MG63 (cell line): ENCODE data around the gene FBN1. TPM values are rescaled to one million over a fixed set of nuclear protein-coding genes. Genes with fewer than 3 reads are reported as not detected.

Experiments
- DNase-seq: peaks from one replicate; pipeline ENCODE4 v3.0.0-alpha.2; 2020
- H3K27me3 ChIP-seq: fragments of 250-450 bp; sonication (Bioruptor Pico); 2 replicates; pipeline ENCODE4 v1.5.1; 2020; ENCODE audit warnings: mild to moderate bottlenecking, moderate library complexity
- H3K36me3 ChIP-seq: fragments of 250-450 bp; sonication (Bioruptor Pico); 2 replicates; pipeline ENCODE4 v1.5.1; 2020; ENCODE audit warnings: mild to moderate bottlenecking, moderate library complexity
- H3K4me3 ChIP-seq: fragments of 250-450 bp; sonication (Bioruptor Pico); 2 replicates; pipeline ENCODE4 v1.5.1; 2020; ENCODE audit warnings: mild to moderate bottlenecking, moderate library complexity
- H3K9me3 ChIP-seq: fragments of 250-450 bp; sonication (Bioruptor Pico); 2 replicates; pipeline ENCODE4 v1.5.1; 2020; ENCODE audit warnings: mild to moderate bottlenecking, moderate library complexity
- total RNA-seq: library from RNA; depleted of rRNA; stranded (reverse); fragments of >200 nt; shearing (Covaris generic); gene quantifications from 2 replicates; pipeline ENCODE4 v1.2.3, GENCODE V29; 2014; ENCODE audit warnings: low replicate concordance

The FBN1 gene
- total RNA-seq, 1 experiment from 2014 or later = 179 TPM

GRCh38 chr15:48664436-48664835, 18.9 kb upstream of the FBN1 start:
- no peaks in the 10 kb centered on the region for H3K27me3 ChIP-seq
- H3K36me3 ChIP-seq = no peaks in the 10 kb centered on the region
- peaks cover 1% of the 10 kb centered on the region; the same call in 1 of the 2 replicates for H3K9me3 ChIP-seq
- H3K4me3 ChIP-seq = no peak overlapping the region
- DNase-seq = no peak

GRCh38 chr15:48657950-48658591, 12.6 kb upstream of the FBN1 start:
- no peak overlapping the region for H3K4me3 ChIP-seq
- H3K36me3 ChIP-seq = no peaks in the 10 kb centered on the region
- no peaks in the 10 kb centered on the region for H3K27me3 ChIP-seq
- H3K9me3 ChIP-seq = no peaks in the 10 kb centered on the region
- DNase-seq = no peak

- no peak for DNase-seq
These were observed 9.3 kb upstream of the FBN1 start for GRCh38 chr15:48654801-48655200.

GRCh38 chr15:48653913-48654670, 8.6 kb upstream of the FBN1 start:
- Histone ChIP-seq H3K4me3 (no peak overlapping the region), H3K27me3 (no peaks in the 10 kb centered on the region), H3K36me3 (no peaks in the 10 kb centered on the region), H3K9me3 (no peaks in the 10 kb centered on the region)
- DNase-seq = no peak

More at GRCh38 chr15:48654801-48655200, 9.3 kb upstream of the FBN1 start:
- no peak overlapping the region for H3K4me3 ChIP-seq
- no peaks in the 10 kb centered on the region for H3K36me3 ChIP-seq
- H3K27me3 ChIP-seq = no peaks in the 10 kb centered on the region
- H3K9me3 ChIP-seq = no peaks in the 10 kb centered on the region

- no peak for DNase-seq
- no peaks in the 10 kb centered on the region for H3K36me3 ChIP-seq
- H3K4me3 ChIP-seq = no peak overlapping the region
- H3K9me3 ChIP-seq = no peaks in the 10 kb centered on the region
- no peaks in the 10 kb centered on the region for H3K27me3 ChIP-seq
These were observed 7.7 kb upstream of the FBN1 start for GRCh38 chr15:48653216-48653615.

- Histone ChIP-seq H3K27me3 (no peaks in the 10 kb centered on the region), H3K36me3 (no peaks in the 10 kb centered on the region), H3K4me3 (no peak overlapping the region), H3K9me3 (no peaks in the 10 kb centered on the region)
- DNase-seq = no peak
These were observed 7.1 kb upstream of the FBN1 start for GRCh38 chr15:48652510-48653076.

GRCh38 chr15:48650931-48651330, 5.4 kb upstream of the FBN1 start:
- DNase-seq = no peak
- Histone ChIP-seq H3K4me3 (no peak overlapping the region), H3K9me3 (no peaks in the 10 kb centered on the region), H3K27me3 (no peaks in the 10 kb centered on the region), H3K36me3 (no peaks in the 10 kb centered on the region)

- peaks cover 14% of the 10 kb centered on the region for H3K36me3 ChIP-seq
- no peak overlapping the region for H3K4me3 ChIP-seq
- no peaks in the 10 kb centered on the region for H3K9me3 ChIP-seq
- no peaks in the 10 kb centered on the region for H3K27me3 ChIP-seq
- DNase-seq = peak; percentile 50
These were observed 2.5 kb upstream of the FBN1 start for GRCh38 chr15:48647962-48648361.

- H3K4me3 ChIP-seq = peak overlapping the region; percentile 89
- H3K9me3 ChIP-seq = no peaks in the 10 kb centered on the region
- no peaks in the 10 kb centered on the region for H3K27me3 ChIP-seq
- peaks cover 31% of the 10 kb centered on the region for H3K36me3 ChIP-seq
- DNase-seq = no peak
These were observed 822 bp upstream of the FBN1 start for GRCh38 chr15:48646331-48646730.

GRCh38 chr15:48644827-48645557, 517 bp downstream of the FBN1 start:
- no peaks in the 10 kb centered on the region for H3K27me3 ChIP-seq
- H3K4me3 ChIP-seq = peak overlapping the region; percentile 89
- peaks cover 44% of the 10 kb centered on the region for H3K36me3 ChIP-seq
- DNase-seq = peak; percentile 75
- no peaks in the 10 kb centered on the region for H3K9me3 ChIP-seq

GRCh38 chr15:48644467-48644826, 1.1 kb downstream of the FBN1 start:
- peak overlapping the region; percentile 89 for H3K4me3 ChIP-seq
- peaks cover 48% of the 10 kb centered on the region for H3K36me3 ChIP-seq
- DNase-seq = peak; percentile 58
- no peaks in the 10 kb centered on the region for H3K9me3 ChIP-seq
- no peaks in the 10 kb centered on the region for H3K27me3 ChIP-seq

- Histone ChIP-seq H3K36me3 (peaks cover 53% of the 10 kb centered on the region), H3K9me3 (no peaks in the 10 kb centered on the region), H3K27me3 (no peaks in the 10 kb centered on the region), H3K4me3 (peak overlapping the region; percentile 89)
- no peak for DNase-seq
These were observed 1.6 kb downstream of the FBN1 start for GRCh38 chr15:48643776-48644466.

GRCh38 chr15:48643206-48643605, 2.3 kb downstream of the FBN1 start:
- peak overlapping the region; percentile 89 for H3K4me3 ChIP-seq
- H3K36me3 ChIP-seq = peaks cover 60% of the 10 kb centered on the region
- no peaks in the 10 kb centered on the region for H3K27me3 ChIP-seq
- H3K9me3 ChIP-seq = no peaks in the 10 kb centered on the region
- DNase-seq = no peak

- Histone ChIP-seq H3K4me3 (peak overlapping the region; percentile 89), H3K9me3 (no peaks in the 10 kb centered on the region), H3K27me3 (no peaks in the 10 kb centered on the region), H3K36me3 (peaks cover 64% of the 10 kb centered on the region)
- no peak for DNase-seq
These were observed 2.7 kb downstream of the FBN1 start for GRCh38 chr15:48642795-48643194.

GRCh38 chr15:48641416-48641815, 4.1 kb downstream of the FBN1 start:
- peak overlapping the region; percentile 89 for H3K4me3 ChIP-seq
- no peaks in the 10 kb centered on the region for H3K27me3 ChIP-seq
- DNase-seq = peak; percentile 33
- peaks cover 78% of the 10 kb centered on the region for H3K36me3 ChIP-seq
- H3K9me3 ChIP-seq = no peaks in the 10 kb centered on the region

GRCh38 chr15:48638963-48639362, 6.5 kb downstream of the FBN1 start:
- Histone ChIP-seq H3K4me3 (no peak overlapping the region), H3K9me3 (no peaks in the 10 kb centered on the region)

GRCh38 chr15:48637639-48638038, 7.9 kb downstream of the FBN1 start:
- no peak overlapping the region for H3K4me3 ChIP-seq
- peaks cover 98% of the 10 kb centered on the region for H3K36me3 ChIP-seq
- DNase-seq = no peak
- H3K9me3 ChIP-seq = no peaks in the 10 kb centered on the region
- H3K27me3 ChIP-seq = no peaks in the 10 kb centered on the region

More at GRCh38 chr15:48638963-48639362, 6.5 kb downstream of the FBN1 start:
- no peak for DNase-seq
- peaks cover 98% of the 10 kb centered on the region for H3K36me3 ChIP-seq
- no peaks in the 10 kb centered on the region for H3K27me3 ChIP-seq
